Stimulated activated CD8-positive, alpha-beta memory T cell treated with anti-CD3 and anti-CD28 coated beads, Interleukin-15, amount 100 ng/mL, for 4 hours (primary cell): ENCODE data around the gene TUBB4B.

Experiments used
- DNase-seq, 2 donors: peaks; one replicate each; pipeline ENCODE4 v3.0.0-alpha.2; 2020; ENCODE audit warnings: low read depth in 2 of 2

The TUBB4B gene

GRCh38 chr9:137212520-137212919 is 28.6 kb upstream of the TUBB4B start:
- DNase-seq, result no peak

GRCh38 chr9:137213160-137214060 is 27.7 kb upstream of the TUBB4B start:
- no peak for DNase-seq

DNA sequence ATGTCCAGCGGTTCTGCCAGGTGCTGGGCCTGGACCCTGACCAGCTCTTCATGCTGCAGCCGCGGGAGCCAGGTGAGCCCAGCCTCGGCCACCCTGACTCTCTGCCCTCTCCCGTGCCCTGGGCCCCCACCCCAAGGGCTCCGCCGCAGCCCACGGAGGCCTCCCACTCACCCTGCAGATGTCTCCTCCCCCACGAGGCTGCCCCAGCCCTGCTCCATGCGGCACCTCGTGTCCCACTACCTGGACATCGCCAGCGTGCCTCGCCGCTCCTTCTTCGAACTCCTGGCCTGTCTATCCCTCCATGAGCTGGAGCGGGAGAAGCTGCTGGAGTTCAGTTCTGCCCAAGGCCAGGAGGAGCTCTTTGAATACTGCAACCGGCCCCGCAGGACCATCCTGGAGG is 26.5 kb upstream of the TUBB4B start:
- no peak for DNase-seq

- DNase-seq, result no peak
Observed at GRCh38 chr9:137215196-137215986, 25.7 kb upstream of the TUBB4B start.

DNA sequence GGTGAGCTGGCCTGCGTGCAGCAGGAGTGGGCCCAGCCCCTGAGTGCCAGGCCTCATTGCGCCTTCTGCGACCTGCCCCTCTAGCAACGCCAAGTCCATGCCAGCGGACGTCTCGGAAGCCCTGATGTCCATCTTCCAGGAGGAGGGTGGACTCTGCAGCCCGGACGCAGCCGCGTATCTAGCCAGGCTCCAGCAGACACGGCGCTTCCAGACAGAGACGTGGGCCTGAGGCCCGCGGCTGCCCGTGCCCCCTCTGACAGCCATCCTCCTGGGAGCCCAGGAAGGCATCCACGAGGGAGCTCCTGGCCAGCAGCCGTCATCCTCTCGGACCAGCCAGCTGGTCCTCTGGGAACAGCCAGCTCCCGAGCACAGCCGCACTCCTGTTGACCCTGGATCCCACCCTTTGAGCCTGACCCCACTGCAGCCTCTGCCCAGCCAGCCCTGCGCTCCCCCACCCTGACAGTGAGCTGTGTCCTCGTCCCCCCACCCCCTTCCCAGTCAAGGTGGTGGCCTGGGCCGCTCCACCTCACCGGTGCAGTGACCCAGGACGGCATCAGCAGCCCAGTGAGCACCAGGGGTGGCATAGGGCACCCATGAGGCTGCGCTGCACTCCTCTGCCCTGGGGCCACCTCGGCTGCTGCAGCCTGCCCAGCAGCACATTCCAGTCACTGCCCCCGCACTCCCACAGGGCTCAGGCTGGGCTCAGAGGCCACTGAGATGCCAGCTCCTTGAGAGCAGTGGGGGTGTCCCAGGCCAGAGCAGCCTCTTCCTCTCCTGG is 24.7 kb upstream of the TUBB4B start:
- no peak for DNase-seq

DNA sequence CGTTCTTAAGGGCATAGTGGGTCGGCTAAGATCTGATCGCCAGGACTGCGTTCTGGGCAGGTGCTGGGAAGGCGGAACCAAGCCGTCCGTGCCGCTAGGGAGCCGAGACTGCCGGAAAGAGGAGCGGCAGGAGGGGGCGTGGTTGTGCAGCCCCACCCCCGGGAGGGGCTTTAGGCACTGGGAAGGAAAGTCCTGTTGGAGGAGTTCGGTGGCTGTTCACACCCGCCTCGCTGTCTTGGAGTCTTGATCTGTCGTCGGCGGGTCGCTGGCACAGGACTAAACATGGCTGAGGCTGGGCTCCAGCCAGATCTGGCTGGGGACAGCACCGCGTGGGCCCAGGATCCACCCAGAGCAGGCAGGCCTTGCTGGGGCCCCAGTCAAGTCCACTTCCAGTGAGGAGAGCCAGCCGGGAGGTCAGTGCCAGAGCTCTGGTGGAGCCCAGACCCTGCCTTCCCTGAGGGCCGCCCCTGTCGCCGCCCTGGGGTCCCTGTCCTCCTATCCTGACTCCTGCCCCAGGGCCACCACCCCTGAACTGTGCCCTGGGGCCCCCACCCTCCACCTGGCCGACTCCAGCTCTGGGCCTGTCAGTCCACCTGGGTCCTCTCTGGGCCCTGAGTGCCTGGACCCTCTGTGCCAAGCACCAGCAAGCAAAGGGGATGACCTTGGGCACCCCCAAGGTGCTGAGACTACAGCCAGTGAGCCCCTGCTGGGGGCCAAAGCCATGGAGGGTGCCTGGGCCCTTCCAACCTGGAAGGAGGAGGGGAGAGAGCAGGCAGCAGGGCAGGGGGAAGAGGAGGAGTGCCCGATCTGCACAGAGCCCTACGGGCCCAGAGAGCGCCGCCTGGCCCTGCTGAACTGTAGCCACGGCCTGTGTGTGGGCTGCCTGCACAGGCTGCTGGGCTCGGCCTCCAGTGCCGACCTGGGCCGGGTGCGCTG is 23.5 kb upstream of the TUBB4B start:
- no peak for DNase-seq

DNA sequence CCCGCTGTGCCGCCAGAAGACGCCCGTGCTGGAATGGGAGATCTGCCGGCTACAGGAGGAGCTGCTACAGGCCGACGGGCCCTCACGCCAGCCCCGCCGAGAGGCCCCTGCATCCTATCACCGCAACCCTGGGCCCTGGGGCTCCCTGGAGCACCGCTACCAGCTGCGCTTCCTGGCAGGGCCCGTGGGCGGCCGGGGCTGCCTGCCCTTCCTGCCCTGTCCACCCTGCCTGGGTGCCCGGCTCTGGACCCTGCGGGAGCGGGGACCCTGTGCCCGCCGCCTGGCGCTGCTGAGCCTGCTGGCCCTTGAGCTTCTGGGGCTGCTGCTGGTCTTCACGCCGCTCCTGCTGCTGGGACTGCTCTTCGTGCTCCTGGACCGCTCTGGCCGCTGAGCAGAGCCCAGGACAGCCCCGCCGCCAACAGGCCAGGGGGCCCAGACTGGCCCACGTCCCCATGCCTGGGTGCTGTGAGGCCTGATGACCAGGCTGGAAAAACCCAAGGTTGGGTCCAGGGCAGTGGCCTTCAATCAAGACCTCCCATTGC is 22.8 kb upstream of the TUBB4B start:
- no peak for DNase-seq

DNA sequence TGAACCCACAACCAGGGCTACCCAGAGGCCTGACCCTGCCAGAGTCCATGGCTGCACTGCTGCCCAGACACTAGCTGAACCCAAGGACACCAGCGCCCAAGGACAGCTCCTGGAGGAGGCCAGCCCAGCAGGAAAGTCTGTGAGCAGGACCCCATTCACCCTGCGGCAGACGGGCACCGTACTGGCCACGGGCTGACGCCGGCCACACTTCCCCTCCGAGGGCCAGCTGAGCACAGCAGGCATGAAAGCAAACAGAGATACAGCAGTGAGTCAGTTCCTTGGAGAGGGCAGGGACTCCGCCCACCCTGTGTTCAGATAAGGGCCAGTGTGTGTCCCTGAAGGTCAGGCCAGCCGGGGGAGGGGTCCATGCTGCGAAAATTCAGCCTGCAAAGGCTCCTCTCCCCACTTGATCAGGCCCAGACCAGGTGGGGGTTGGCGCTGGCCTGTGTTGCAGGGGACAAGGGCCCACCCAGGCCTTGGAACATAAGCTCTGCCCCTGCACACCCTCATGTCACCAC is 22.3 kb upstream of the TUBB4B start:
- no peak for DNase-seq

DNA sequence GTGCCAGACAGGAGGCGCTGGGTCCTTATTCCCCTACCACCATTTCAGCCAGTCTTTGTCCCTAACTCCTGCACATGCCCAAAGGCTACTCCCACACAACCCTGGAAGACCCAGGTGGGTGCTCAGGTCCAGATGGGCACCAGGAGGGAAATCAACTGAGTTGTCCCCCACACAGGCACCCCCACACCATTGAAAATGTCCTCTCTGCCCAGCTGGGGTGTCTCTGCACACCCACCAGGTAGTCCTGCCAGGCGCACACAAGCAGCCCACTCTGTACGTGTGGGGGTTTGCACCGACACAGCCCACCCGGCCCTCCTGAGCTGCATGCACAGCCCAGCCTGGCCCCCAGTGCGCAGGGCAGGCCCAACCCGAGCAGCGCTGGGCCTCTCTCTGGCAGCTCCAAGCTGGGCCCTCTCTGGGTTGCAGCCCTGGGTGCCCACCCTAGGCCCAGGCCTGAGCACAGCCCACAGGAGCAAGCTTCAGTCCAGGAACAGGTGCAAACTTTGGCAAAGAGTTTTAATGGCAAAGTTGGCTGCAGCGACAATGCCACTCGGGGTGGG is 21.2 kb upstream of the TUBB4B start:
- DNase-seq, result no peak

DNA sequence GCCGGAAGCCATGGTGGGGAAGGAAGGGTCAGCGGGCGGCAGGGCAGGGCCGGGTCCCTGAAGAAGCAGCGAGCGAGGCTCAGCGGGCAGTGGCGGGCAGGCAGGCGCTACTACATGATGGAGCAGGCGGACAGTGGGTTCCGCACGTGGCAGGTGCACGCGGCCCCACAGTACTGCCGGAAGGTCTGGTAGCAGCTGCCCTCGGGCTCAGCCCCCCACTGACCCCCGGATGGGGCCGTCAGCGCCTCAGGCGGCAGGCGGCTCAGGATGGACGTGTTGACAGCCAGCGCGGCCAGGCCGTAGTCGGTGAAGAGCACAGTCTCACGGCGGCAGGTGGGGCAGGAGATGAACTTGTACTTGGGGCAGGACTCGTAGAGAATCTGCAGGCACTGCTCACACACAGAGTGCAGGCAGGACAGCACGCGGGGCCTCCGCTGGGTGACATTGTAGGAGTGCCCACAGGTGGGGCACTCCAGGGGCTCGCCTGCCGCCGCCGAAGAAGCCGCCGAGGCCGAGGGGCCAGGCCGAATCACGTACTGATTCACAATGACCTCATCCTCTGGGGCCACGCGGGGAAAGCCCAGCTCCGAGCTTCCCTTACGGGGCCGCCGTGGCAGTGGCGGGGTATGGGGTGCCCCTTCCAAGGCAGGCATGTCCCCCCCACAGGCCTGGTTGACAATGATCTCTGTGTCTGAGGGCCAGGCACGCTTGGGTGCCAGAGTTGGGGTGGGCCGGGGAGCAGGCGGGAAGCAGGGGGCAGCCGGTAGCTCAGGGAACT is 20.6 kb upstream of the TUBB4B start:
- no peak for DNase-seq

DNA sequence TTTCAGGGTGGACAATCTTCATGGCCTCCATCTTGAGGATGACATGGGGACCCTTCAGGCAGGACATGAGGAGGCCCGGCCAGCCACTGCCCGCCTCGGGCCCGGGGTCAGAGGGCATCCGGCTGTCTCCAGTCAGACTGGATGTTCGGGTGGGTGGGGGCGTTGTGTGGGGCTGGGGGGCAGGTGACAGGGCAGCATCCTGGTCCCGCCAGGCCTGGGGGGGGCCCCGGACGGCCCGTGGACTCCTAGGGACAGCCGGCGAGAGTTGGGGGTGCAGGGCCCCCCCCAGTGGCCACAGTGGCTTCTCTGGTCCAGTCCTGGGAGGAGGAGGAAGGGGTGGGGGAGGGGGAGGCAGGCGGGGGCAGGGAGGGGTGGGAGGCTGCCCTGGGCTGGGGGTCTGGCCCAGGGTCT is 20.0 kb upstream of the TUBB4B start:
- DNase-seq, result no peak

DNA sequence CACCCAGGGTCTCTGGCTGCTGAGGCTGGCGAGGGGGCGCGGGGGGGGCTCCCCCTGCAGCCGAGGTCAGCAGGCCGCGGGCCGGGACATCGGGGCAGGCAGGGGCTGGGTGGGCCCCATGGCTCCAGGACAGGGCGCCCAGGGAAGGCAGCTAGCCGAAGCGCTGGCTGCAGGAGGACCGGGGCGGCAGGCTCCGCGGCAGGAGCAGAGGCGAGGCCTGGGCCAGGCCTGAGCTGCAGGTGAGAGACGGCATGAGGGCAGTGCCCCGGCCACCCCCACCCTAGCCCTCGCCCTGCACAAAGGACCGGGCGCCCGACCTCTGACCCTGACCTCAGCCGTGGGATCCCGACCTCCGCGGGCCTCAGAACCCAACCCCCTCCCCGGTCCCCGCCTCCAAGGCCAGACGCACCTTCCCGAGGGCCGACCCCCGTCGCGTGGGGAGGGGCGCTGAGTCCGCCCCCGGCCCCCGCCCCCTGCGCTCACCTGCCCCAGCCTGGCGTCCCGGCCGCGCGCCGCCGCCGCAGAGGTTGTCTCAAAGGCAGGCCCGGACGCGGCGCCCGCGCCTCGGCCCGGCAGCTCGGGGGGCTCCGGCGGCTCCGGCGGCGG is 19.5 kb upstream of the TUBB4B start:
- no peak for DNase-seq

GRCh38 chr9:137222190-137223077 is 18.7 kb upstream of the TUBB4B start, which contains the start of gene RNF208:
Gene RNF208, minus strand, starts transcription at chr9:137222240. Its CDS starts 1,028 bp downstream, at chr9:137221212.
- DNase-seq, result no peak

GRCh38 chr9:137223078-137223970 is 17.8 kb upstream of the TUBB4B start:
- peak; percentile 95 to 98 for DNase-seq

DNA sequence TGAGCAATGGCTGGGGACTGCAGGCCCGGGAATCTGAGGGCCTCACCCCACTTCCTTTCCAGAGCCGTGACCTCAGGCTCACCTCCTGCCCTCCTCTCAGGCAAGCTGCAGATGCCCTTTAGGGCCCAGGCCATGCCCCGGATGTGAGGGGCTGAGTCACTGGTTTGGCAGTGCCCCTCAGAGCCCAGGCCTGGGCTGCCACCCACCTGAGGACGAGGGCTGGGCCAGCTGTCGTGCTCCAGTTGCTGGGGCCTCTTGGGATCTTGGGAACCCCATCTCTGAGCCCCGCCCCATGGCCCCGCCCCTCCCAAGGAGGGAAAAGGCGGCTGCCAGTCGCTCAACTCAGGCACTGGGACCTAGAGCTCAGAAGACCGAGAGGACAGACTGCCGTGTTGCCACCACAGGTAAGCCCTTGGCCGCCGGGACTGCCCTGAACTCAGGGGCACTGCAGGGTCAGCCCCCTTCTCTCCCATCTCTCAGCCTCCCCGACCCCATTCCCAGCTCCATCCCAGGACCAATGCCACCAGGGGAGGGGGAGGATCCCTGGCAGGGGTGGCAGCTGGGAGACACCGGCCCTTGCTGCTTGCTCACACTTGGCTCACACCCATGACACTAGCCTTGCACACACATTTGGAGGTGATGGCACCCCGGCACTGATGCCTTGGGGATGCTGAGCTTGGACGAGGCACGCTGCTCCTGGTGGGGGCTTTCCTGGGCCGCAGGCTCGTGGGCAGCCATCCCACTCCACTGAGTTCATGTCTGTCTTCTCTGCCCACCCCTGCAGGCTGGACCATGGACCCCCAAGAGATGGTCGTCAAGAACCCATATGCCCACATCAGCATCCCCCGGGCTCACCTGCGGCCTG is 16.0 kb upstream of the TUBB4B start, which contains the start of gene CYSRT1:
TSS of gene CYSRT1 (plus strand) at position 345 of the 865 bp plus-strand sequence. CDS start at position 793, 448 bp downstream.
- no peak for DNase-seq
